Epithelial cell of prostate (primary cell): Measurements from ENCODE around the gene RHNO1.

ENCODE experiments used
- DNase-seq: peaks from one replicate; pipeline ENCODE4 v3.0.0-alpha.2; 2011; ENCODE audit warnings: low read depth, low spot score
- H3K27ac ChIP-seq: fragments of 450-650 bp; 2 replicates; pipeline ENCODE4 v1.5.1; 2017; ENCODE audit warnings: mild to moderate bottlenecking

RHNO1 gene, protein sequence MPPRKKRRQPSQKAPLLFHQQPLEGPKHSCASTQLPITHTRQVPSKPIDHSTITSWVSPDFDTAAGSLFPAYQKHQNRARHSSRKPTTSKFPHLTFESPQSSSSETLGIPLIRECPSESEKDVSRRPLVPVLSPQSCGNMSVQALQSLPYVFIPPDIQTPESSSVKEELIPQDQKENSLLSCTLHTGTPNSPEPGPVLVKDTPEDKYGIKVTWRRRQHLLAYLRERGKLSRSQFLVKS

DNA sequence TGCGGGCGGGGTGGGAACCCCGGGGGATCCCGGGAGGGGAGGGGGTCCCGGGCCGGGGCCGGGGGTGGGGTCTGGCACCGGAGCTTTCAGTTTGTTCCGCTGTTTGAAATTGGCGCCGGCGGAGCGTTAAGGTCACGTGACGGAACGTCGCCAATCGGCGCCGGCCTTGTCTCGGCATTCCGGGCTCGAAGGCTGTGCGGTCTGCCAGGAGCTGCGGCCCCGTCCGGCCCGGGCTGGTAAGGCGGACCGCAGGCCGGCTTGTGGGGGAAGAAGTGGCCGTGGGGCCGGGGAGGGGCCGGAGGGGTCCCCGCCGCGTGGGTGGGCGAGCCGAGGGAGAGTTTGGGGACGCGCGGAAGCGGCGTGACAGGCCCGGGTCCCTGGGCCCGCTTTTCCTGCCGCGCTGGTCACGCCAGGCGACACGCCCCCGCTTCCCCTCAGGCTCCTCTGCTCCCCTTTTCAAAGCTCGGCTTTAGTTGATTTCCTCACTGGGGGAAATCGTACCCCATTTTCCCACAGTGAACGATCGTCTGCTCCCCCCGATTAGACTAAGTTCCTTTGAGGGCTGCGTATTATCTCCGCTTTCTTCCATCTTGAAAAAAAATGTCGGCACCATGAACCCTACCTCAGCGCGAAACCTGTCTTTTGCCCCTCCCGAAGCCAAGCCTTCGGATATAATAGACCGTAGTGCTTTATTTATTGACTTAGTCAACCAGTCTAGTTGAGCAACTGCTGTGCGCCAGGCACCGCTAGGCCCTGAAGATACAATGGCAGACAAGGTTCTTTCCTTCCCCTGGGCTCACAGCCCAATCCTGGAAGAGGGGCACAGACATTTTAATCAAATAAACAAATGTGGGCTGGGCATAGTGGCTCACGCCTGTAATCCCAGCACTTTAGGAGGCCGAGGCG is at the start of gene RHNO1, which contains the start of gene FOXM1:
RHNO1 (plus strand) TSS at position 177 of the 906 bp plus-strand sequence. CDS start 8,144 bp downstream, outside the sequence.
FOXM1 (minus strand) TSS at position 128 of the 906 bp plus-strand sequence. CDS start 2,696 bp downstream, outside the sequence.
- peak; percentile 60 for DNase-seq
- H3K27ac ChIP-seq: peak within 1 kb of the TSS; percentile 84

DNA sequence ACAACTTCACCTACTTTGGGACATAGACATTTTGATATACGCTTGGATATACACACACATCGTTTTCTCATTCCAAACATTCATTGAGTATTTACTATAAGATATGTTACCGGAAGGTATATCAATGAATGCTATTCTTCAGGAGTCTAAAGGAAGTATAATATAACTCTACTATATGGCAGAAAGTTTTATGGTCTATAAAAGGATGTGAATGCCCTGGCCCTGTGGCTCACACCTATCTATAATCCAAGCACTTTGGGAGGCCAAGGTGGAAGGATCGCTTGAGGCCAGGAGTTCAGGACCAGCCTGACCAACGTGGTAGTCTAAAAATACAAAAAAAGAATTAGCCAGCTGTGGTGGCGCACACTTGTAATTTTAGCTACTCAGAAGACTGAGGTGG is 47.7 kb upstream of the RHNO1 start:
- DNase-seq: no peak
- no peak overlapping the region for H3K27ac ChIP-seq

DNA sequence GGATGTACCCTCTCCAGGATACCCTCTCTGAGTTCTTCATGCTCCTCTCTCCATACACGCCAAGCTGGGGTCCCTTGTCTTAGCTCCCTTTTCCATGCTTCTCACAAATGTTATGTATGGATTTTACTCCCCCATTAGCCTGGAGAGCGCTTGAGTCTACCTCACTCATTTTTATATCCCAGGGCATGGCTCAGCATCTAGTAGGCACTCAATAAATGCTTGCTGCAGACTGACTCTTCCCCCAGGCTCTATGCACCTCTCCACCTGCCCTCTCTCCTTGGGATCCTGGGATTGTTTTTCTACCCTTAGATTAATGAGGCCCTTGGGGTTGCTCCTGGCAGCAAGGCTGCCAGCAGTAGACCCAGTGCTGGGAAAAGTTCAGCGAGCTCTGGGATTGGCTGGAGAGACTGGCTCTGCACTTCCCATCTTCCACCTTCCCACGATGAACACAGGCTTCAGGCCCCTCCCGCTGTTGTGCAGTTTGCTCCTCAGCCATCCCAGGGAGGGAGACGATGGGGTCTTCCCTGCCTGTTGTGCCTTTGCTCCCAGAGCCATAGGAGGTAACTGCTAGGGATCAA is 44.4 kb upstream of the RHNO1 start:
- no peak for DNase-seq
- no peak overlapping the region for H3K27ac ChIP-seq

- H3K27ac ChIP-seq: no peak overlapping the region
- no peak for DNase-seq
These were observed 43.7 kb upstream of the RHNO1 start for GRCh38 chr12:2833327-2833726.

- H3K27ac ChIP-seq: no peak overlapping the region
- DNase-seq: no peak
These were observed 43.2 kb upstream of the RHNO1 start for GRCh38 chr12:2833810-2834209.

GRCh38 chr12:2834581-2835491 is 42.2 kb upstream of the RHNO1 start, which contains the start of gene NRIP2:
NRIP2 (minus strand) TSS chr12:2835035; CDS start chr12:2834983, 52 bp downstream.
- DNase-seq: no peak
- no peak within 1 kb of the TSS for H3K27ac ChIP-seq

DNA sequence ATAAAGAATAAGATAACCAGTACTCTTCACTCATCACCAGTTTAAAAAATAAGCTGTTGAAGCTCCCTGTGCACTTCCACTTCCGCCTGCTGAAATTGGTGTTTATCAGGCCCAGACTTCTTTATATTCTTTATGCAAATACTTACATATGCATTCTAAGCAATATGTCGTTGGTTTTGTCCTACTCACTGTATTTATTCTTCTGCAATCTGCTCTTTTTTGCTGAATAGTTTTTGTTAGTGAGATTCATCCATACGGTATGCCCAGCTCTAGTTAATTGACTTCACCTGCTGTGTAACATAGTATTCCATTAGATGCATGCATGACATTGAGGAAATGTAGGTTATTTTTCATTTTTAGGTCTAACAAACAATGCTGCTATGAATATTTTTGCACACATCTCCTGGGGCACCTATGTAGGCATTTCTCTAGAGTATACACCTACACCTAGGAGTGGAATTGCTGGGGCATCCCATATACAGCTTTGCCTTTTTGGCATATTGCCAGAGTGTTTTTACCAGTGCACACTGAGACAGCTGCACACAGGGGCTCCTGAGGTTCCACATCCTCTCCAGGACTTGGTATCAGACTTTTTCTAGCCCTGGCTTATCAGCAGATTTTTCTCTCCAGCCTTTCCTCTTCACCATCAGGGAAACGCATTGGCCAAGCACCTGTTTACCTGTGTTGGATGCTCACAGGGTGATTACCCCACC is 41.2 kb upstream of the RHNO1 start:
- no peak overlapping the region for H3K27ac ChIP-seq
- no peak for DNase-seq

DNA sequence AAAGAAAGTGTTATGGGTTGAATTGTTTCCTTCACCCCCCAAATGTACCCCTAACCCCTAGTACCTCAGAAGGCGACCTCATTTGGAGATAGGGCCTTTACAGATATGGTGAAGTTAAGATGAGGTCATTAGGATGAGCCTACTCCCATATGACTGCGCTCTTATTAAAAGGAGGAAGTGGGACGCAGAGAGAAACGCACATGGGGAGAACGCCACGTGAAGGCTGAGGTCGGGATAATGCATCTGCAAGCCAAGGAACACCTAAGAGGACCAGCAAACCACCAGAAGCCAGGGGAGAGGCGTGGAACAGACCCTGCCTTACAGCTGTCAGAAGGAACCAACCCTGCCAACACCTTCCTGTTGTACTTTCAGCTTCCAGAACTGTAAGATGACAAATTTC is 40.4 kb upstream of the RHNO1 start:
- H3K27ac ChIP-seq: no peak overlapping the region
- no peak for DNase-seq

DNA sequence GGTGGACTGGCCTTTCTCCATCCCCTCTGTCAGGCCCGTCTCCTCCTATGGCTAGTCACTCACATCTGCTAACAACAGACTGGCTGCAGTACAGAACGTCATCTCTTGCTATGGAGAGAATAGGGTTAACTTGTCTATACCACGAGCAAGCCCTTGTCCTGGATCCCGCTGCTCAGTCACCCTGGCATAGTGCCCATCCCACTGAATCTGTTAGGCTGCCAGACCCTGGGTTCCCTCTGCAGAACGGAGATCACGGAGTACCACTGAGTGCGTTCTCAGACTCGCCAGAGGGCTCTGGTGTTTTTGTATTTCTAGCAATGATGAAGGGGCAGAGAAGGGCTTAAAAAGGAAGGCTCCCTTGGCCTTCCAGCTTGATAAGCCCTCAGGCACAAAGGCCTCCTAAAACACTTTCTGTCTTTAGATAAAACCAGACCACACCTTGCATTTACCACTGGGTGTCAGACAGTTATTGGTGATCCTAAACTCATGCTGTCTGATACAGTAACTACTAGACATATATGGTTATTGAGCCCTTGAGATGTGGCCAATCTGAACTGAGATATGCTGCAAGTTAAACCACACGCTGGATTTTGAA is 35.9 kb upstream of the RHNO1 start:
- no peak overlapping the region for H3K27ac ChIP-seq
- no peak for DNase-seq

DNA sequence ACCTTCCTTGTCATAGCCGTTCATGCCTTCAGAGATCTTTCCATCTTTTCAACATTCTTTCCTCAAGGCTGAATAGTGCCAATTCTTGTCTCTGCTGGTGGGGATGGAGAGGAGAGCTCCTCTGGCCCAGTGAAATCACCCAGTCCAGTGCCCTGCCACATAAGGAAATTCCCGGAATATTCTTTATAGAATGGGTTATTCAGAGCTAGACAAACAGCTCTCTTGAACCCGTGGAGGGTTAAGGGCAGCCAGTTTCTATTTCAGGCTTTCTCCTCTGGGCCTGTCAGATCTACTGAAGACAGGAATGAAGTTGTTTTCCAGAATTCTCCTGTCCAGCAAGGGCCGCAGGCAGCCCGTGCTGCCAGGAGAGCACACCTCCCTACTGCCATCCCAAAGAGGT is 34.1 kb upstream of the RHNO1 start:
- no peak for DNase-seq
- no peak overlapping the region for H3K27ac ChIP-seq

- no peak overlapping the region for H3K27ac ChIP-seq
- DNase-seq: no peak
These were observed 32.2 kb upstream of the RHNO1 start for GRCh38 chr12:2844786-2845185.

DNA sequence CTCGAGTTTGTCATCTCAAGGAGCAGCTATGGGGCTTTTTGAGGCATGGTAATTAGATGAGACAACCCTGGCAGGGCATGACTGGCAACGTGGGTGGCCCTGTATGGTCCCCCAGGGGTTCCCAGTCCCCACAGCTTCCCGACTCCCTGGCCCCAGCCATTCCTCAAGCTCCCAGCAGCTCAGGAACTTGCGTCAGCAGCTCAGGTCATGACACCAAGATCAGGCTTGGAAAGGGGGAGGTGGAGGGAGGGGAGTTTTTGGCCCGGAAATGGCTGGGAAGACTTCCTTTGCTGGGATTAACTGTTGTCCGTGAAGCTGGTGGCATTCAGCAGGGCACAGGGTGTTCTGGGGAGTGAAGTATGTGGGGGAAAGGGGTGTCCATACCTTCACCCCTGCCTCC is 31.7 kb upstream of the RHNO1 start:
- H3K27ac ChIP-seq: no peak overlapping the region
- DNase-seq: no peak

DNA sequence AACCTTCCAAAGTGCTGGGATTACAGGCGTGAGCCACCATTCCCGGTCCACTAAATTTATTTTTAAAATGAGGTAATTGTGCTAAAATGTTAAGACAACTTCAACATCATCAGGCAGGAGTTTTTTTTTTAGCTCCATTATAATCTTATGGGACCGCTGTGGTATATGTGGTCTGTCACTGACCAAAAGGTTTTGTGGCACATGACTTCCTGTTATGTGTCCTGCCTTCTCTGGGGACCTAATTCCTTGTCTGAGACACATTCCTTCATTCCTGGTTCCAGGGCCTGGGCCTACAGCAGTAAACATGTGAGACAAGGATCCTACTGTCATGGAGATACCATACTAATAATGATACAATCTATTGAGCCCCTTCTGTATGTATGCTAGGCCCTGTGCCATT is 25.1 kb upstream of the RHNO1 start:
- no peak for DNase-seq
- H3K27ac ChIP-seq: no peak overlapping the region

DNA sequence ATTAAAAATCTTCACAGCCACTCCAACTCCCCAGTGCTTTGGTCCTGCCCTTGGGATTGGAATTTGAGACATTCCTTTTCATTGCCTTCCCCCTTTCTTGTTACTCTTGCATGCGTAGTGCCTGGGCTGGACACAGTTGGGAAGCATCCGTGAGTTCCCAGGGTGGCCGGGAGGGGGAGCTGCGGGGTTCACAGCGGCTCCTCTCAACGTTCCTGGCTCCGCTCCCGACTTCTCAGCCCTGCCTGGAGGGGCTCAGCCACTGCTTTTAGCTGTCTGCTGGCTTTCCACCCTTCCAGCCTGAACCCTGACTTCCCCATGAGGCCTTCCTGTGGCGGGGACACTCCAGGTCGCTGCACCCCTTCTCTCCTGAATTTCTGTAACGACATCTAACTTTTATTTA is 23.4 kb upstream of the RHNO1 start:
- no peak overlapping the region for H3K27ac ChIP-seq
- no peak for DNase-seq

- no peak overlapping the region for H3K27ac ChIP-seq
- DNase-seq: no peak
These were observed 22.2 kb upstream of the RHNO1 start for GRCh38 chr12:2854669-2855453.

DNA sequence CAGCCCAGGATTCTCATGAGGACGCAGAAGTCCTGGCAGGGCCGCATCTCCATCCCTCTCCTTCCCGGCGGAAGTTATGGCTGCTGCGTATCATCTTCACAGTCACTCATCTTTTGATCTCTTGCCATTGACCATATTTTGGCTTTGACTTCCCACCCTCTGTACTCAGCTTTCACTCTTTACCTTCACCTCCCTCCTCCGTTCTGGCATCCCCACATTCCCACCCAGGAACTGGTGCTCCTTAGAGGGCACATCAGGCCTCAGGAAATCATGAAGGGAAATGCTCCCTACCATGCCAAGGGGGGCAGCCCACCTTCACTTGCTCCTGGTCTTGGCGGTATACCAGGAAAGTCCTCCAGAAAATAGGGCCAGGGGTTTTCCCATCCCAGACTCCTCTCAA is 21.5 kb upstream of the RHNO1 start:
- H3K27ac ChIP-seq: no peak overlapping the region
- DNase-seq: no peak

DNA sequence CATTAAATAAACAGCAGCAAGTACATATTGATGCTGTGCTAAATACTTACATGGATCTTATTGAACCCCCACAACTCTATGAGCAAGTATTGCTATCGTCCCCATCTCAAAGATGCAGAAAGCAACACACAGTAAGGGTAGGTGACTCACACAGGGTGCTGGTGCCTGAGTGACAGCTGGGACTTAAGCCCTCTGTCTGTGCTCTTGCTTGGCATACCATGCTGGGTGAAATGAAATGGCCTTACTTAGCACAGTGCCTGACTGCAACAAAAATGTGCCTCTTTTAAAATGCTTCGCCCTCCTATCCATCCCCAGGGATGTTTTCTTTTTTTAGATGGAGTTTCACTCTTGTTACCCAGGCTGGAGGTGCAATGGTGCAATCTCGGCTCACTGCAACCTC is 21.0 kb upstream of the RHNO1 start:
- no peak overlapping the region for H3K27ac ChIP-seq
- DNase-seq: no peak

GRCh38 chr12:2857021-2857431 is 20.0 kb upstream of the RHNO1 start, which contains the start of gene TEX52:
TEX52 (minus strand) TSS chr12:2857039; CDS start chr12:2857026, 13 bp downstream.
- no peak within 1 kb of the TSS for H3K27ac ChIP-seq
- DNase-seq: no peak
